GM23338 (cell line): ENCODE measurements around the gene TRAPPC14. TPM values are rescaled to one million over a fixed set of nuclear protein-coding genes. Genes with fewer than 3 reads are reported as not detected.

Source experiments
- ATAC-seq: fragments of 200-7000 bp; cut with Tn5 transposase; 3 replicates; pipeline ENCODE4 v1.9.1; 2020
- DNase-seq: peaks from one replicate; pipeline ENCODE4 v3.0.0-alpha.2; 2015; ENCODE audit warnings: low spot score
- H2AFZ ChIP-seq: fragments of 200-600 bp; sonication (generic); 2 replicates; pipeline ENCODE4 v1.8.0; 2016; ENCODE audit warnings: antibody characterized with exemption, mild to moderate bottlenecking, moderate library complexity
- H3F3A ChIP-seq: fragments of 200-600 bp; sonication (generic); replicated peaks from 2 replicates; pipeline ENCODE4 v1.8.0; 2017; ENCODE audit warnings: antibody characterized with exemption, mixed run types, low read depth
- H3K27ac ChIP-seq: fragments of 200-600 bp; sonication (generic); 2 replicates; pipeline ENCODE4 v1.6.1; 2016; ENCODE audit warnings: low read depth
- H3K27me3 ChIP-seq: fragments of 200-600 bp; sonication (generic); 2 replicates; pipeline ENCODE4 v1.8.0; 2016; ENCODE audit warnings: mild to moderate bottlenecking, mixed run types, moderate library complexity; ENCODE audit not compliant: insufficient read depth
- H3K36me3 ChIP-seq: fragments of 200-600 bp; sonication (generic); 2 replicates; pipeline ENCODE4 v1.8.0; 2016; ENCODE audit warnings: mild to moderate bottlenecking; ENCODE audit not compliant: insufficient read depth
- H3K4me1 ChIP-seq: fragments of 200-600 bp; sonication (generic); 2 replicates; pipeline ENCODE4 v1.8.0; 2016; ENCODE audit warnings: mild to moderate bottlenecking, moderate library complexity; ENCODE audit not compliant: insufficient read depth
- H3K4me2 ChIP-seq: fragments of 200-600 bp; sonication (generic); 2 replicates; pipeline ENCODE4 v1.7.1; 2017; ENCODE audit warnings: mixed run types
- H3K4me3 ChIP-seq: fragments of 200-600 bp; sonication (generic); 2 replicates; pipeline ENCODE4 v1.6.1; 2016; ENCODE audit warnings: mixed run types
- H3K79me2 ChIP-seq: fragments of 200-600 bp; sonication (generic); replicated peaks from 2 replicates; pipeline ENCODE4 v1.8.0; 2017; ENCODE audit warnings: mild to moderate bottlenecking; ENCODE audit not compliant: insufficient read depth
- H3K9me2 ChIP-seq: fragments of 200-600 bp; sonication (generic); 2 replicates; pipeline ENCODE4 v1.8.0; 2017; ENCODE audit not compliant: insufficient read depth
- H4K20me1 ChIP-seq: fragments of 200-600 bp; sonication (generic); replicated peaks from 2 replicates; pipeline ENCODE4 v1.8.0; 2017; ENCODE audit warnings: mild to moderate bottlenecking; ENCODE audit not compliant: insufficient read depth
- H3K27ac Mint-ChIP-seq: 2 replicates; pipeline ENCODE4 v1.8.0; 2020; ENCODE audit warnings: inconsistent platforms, mild to moderate bottlenecking, moderate library complexity, mixed read lengths
- H3K27me3 Mint-ChIP-seq: 3 replicates; pipeline ENCODE4 v1.8.0; 2022; ENCODE audit warnings: low read depth, mild to moderate bottlenecking, moderate library complexity, mixed read lengths, inconsistent platforms; ENCODE audit not compliant: insufficient read depth, poor library complexity
- H3K36me3 Mint-ChIP-seq: 3 replicates; pipeline ENCODE4 v1.8.0; 2021; ENCODE audit warnings: low read depth, mild to moderate bottlenecking, inconsistent platforms, moderate library complexity, mixed read lengths
- H3K4me1 Mint-ChIP-seq: 3 replicates; pipeline ENCODE4 v1.8.0; 2020; ENCODE audit warnings: mild to moderate bottlenecking, inconsistent platforms, mixed read lengths
- H3K4me3 Mint-ChIP-seq: 3 replicates; pipeline ENCODE4 v1.8.0; 2021; ENCODE audit warnings: moderate library complexity, mild to moderate bottlenecking, inconsistent platforms, mixed read lengths
- H3K9me3 Mint-ChIP-seq: 3 replicates; pipeline ENCODE4 v1.8.0; 2020; ENCODE audit warnings: moderate library complexity, mild to moderate bottlenecking, inconsistent platforms, mixed read lengths
- EZH2 ChIP-seq: fragments of 200-600 bp; sonication (generic); IDR thresholded peaks from one replicate; pipeline ENCODE4 v1.8.0; 2017; ENCODE audit warnings: antibody characterized with exemption, mild to moderate bottlenecking, low read depth; ENCODE audit not compliant: unreplicated experiment
- EZH2phosphoT487 ChIP-seq: fragments of 200-600 bp; sonication (generic); IDR thresholded peaks from one replicate; pipeline ENCODE4 v1.8.1; 2018; ENCODE audit warnings: antibody characterized with exemption; ENCODE audit not compliant: unreplicated experiment
- NANOG ChIP-seq: IDR thresholded peaks from 2 replicates; pipeline ENCODE4 v1.6.1; 2016; ENCODE audit warnings: antibody characterized with exemption, borderline replicate concordance
- POLR2AphosphoS5 ChIP-seq: IDR thresholded peaks from 2 replicates; pipeline ENCODE4 v1.6.1; 2016; ENCODE audit warnings: antibody characterized with exemption, low read depth
- REST ChIP-seq: IDR thresholded peaks from one replicate; pipeline ENCODE4 v1.6.1; 2018; ENCODE audit warnings: antibody characterized with exemption; ENCODE audit not compliant: unreplicated experiment
- STAT1 ChIP-seq: IDR thresholded peaks from one replicate; pipeline ENCODE4 v1.6.1; 2016; ENCODE audit warnings: antibody characterized with exemption; ENCODE audit not compliant: unreplicated experiment
- ZNF114 ChIP-seq: fragments of 250-450 bp; sonication (Bioruptor Pico); IDR thresholded peaks from 2 replicates; pipeline ENCODE4 v1.5.0; 2020; ENCODE audit warnings: mild to moderate bottlenecking, moderate library complexity
- ZNF331 ChIP-seq: fragments of 250-450 bp; sonication (Bioruptor Pico); IDR thresholded peaks from 2 replicates; pipeline ENCODE4 v1.5.0; 2020; ENCODE audit warnings: low read depth, mild to moderate bottlenecking, moderate library complexity
- ZNF462 ChIP-seq: fragments of 250-450 bp; sonication (Bioruptor Pico); IDR thresholded peaks from 2 replicates; pipeline ENCODE4 v1.5.0; 2020; ENCODE audit warnings: mild to moderate bottlenecking, moderate library complexity
- polyA plus RNA-seq: library from polyadenylated mRNA; unstranded; fragments of >200 nt; fragmentation: Nextera tagmentation; extraction: Ambion mirVana; gene quantifications from 2 replicates; pipeline ENCODE4 v1.2.1, GENCODE V29; 2016
- total RNA-seq: library from RNA; depleted of rRNA; stranded (reverse); fragments of >200 nt; shearing (Covaris generic); gene quantifications from 2 replicates; pipeline ENCODE4 v1.2.3, GENCODE V29; 2014
- TF ChIP-seq, protein P1 (sequence below), 2 experiments: fragments of 200-600 bp in 1 of 2; sonication (generic) in 1 of 2; conservative IDR thresholded peaks; 2 replicates each; pipeline versions ENCODE4 v1.5.1 to v1.6.1; 2016 to 2017; ENCODE audit warnings: antibody characterized with exemption in 2 of 2, low read depth in 2 of 2, mild to moderate bottlenecking in 2 of 2, moderate library complexity in 1 of 2

The TRAPPC14 gene
- total and polyA plus RNA-seq, 2 experiments from 2014 or later: 9.3 to 15.7 TPM

DNA sequence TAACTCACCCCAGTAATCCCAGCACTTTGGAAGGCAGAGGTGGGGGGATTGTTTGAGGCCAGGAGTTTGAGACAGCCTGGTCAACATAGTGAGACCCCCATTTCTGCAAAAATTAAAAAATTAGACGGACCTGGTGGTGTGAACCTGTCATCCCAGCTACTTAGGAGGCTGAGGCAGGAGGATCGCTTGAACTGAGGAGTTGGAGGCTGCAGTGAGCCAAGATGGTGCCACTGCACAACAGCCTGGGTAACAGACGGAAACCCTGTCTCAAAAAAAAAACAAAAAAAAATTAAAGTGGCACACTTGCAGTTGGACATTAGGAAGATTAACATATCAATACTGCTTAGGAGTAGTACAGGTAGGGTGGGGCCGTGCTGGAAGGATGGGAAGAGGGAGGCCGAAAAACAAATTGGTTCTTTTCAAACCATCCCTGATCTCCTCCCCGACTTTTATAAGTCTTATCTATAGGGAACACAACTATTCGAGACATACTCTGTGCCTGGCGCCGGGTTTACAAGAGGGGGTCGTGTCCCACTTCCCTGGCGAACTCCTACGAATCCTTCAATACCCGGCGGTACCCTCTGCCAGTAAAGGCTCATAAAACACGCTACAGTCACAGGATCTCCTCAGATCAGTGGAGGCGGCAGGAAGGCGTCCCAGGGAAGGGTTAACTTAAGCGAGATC is 40.0 kb downstream of the TRAPPC14 start (continued):
- TF ChIP-seq EZH2 (no peak), NANOG (no peak), ZNF331 (CRISPR knock-in tag) (no peak), ZNF114 (CRISPR knock-in tag) (no peak), STAT1 (no peak)
- TF ChIP-seq, protein P1, sequence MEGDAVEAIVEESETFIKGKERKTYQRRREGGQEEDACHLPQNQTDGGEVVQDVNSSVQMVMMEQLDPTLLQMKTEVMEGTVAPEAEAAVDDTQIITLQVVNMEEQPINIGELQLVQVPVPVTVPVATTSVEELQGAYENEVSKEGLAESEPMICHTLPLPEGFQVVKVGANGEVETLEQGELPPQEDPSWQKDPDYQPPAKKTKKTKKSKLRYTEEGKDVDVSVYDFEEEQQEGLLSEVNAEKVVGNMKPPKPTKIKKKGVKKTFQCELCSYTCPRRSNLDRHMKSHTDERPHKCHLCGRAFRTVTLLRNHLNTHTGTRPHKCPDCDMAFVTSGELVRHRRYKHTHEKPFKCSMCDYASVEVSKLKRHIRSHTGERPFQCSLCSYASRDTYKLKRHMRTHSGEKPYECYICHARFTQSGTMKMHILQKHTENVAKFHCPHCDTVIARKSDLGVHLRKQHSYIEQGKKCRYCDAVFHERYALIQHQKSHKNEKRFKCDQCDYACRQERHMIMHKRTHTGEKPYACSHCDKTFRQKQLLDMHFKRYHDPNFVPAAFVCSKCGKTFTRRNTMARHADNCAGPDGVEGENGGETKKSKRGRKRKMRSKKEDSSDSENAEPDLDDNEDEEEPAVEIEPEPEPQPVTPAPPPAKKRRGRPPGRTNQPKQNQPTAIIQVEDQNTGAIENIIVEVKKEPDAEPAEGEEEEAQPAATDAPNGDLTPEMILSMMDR (conservative IDR thresholded peaks at IDR 0.05; ENCODE audit: low read depth in 2 of 2): no peak

DNA sequence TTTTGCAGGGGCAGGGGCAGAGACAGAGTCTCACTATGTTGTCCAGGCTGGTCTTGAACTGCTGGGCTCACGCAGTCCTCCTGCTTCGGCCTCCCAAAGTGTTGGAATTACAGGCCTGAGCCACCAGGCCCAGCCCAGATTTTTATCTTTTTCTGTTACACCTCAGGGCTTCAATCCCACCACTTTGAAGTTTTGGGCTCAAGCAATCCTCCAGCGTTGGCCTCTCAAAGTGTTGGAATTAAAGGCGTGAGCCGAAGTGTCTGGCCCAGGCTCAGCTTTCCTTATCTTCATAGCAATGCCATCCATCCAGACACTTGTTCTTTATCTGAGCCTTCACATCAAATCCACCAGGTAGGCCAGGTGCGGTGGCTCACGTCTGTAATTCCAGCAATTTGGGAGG is 43.5 kb downstream of the TRAPPC14 start:
- H3K36me3 ChIP-seq: peaks cover 8% of the 10 kb centered on the region; the same call in 1 of the 2 replicates

More for the DNA sequence above, 43.5 kb downstream of the TRAPPC14 start:
- Histone ChIP-seq H3F3A (peaks cover 4% of the 10 kb centered on the region; the same call in 1 of the 2 replicates), H3K79me2 (peaks cover 7% of the 10 kb centered on the region), H2AFZ (no peak overlapping the region), H3K4me1 (0 out of 2 replicates have a peak, but pooled peaks cover under 1% of the 10 kb centered on the region), H3K4me2 (no peak overlapping the region), H3K4me3 (no peak overlapping the region), H3K27ac (no peak overlapping the region), H3K27me3 (no peaks in the 10 kb centered on the region), H4K20me1 (no peaks in the 10 kb centered on the region), H3K9me2 (no peaks in the 10 kb centered on the region)
- TF ChIP-seq, protein P1 (conservative IDR thresholded peaks at IDR 0.05; ENCODE audit: low read depth in 2 of 2): no peak
- no peak for TF ChIP-seq ZNF462 (CRISPR knock-in tag)
- no peak for TF ChIP-seq REST
- TF ChIP-seq POLR2AphosphoS5: no peak
- TF ChIP-seq NANOG: no peak
- TF ChIP-seq EZH2phosphoT487: no peak
- no peak for TF ChIP-seq EZH2
- DNase-seq: no peak
- H3K27me3 Mint-ChIP-seq: peaks cover 16% of the 10 kb centered on the region
- H3K9me3 Mint-ChIP-seq: no peaks in the 10 kb centered on the region; the same call in 2 of the 3 replicates
- H3K4me1 Mint-ChIP-seq: peaks cover under 1% of the 10 kb centered on the region; the same call in 2 of the 3 replicates
- H3K27ac Mint-ChIP-seq: no peak overlapping the region
- H3K4me3 Mint-ChIP-seq: no peak overlapping the region
- no peak for ATAC-seq
- peaks cover 56% of the 10 kb centered on the region for H3K36me3 Mint-ChIP-seq
